Tibial nerve (tissue), 4 donors: ENCODE data around the gene GADD45G.

Experiments
- CTCF ChIP-seq, 5 experiments: fragments of 200-600 bp in 3 of 5; fragments of 450-650 bp in 2 of 5; sonication (generic) in 3 of 5; IDR thresholded peaks; one replicate each; pipeline ENCODE4 v1.5.1; 2016 to 2019; ENCODE audit warnings: antibody characterized with exemption in 5 of 5, mild to moderate bottlenecking in 3 of 5, moderate library complexity in 2 of 5
- EP300 ChIP-seq, 2 donors: sonication (generic); formaldehyde crosslinking; IDR thresholded peaks; one replicate each; pipeline ENCODE4 v1.6.1; 2017; ENCODE audit warnings: antibody characterized with exemption in 2 of 2, mild to moderate bottlenecking in 1 of 2
- POLR2A ChIP-seq, 2 donors: fragments of 450-650 bp; IDR thresholded peaks; one replicate each; pipeline ENCODE4 v1.6.1; 2017; ENCODE audit warnings: antibody characterized with exemption in 2 of 2, mild to moderate bottlenecking in 2 of 2, moderate library complexity in 2 of 2

- TF ChIP-seq POLR2A (IDR thresholded peaks at IDR 0.05) (no peak), CTCF (IDR thresholded peaks at IDR 0.05) (no peak), EP300 (IDR thresholded peaks at IDR 0.05) (no peak)
Observed at GRCh38 chr9:89594811-89595550, 9.8 kb upstream of the GADD45G start.
